GM13977 (cell line): ENCODE results near the gene DPM1.

Experiments
- DNase-seq: peaks from one replicate; pipeline ENCODE4 v3.0.0; 2012; ENCODE audit warnings: low spot score
- CTCF ChIP-seq: IDR thresholded peaks from 2 replicates; pipeline ENCODE4 v1.5.1; 2012; ENCODE audit warnings: mild to moderate bottlenecking, control low read depth; ENCODE audit not compliant: insufficient read depth; ENCODE audit errors: extremely low read depth, missing control alignments
- in situ Hi-C: fragments of 300-500 bp; cut with MboI; formaldehyde crosslinking; loops from one replicate; pipeline ENCODE4 v1.12.0; 2022; ENCODE audit warnings: low sequenced_read_pairs, low pct_unique_long_range_greater_than_20kb, mixed read lengths, inconsistent platforms; ENCODE audit not compliant: unreplicated experiment

The DPM1 gene

DNA sequence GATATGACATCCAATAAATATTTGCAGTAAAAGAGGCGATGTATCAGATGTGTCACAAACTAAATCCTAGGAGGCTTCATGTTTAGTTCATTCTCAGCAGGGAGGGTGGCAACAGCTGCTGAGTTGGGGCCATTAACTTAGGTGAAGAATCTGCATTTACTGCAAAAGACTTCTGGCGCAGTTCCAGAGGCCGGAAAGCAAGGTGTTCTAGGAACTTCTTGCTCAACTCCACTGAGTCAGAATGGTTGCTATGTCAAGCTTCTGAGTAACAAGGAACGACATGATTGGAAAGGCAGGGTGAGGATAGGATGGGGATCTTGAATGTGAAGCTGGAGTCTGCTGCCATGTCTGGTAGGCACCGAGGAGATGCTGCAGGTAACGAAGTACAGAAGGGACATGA is 38.8 kb downstream of the DPM1 start:
- DNase-seq: no peak
- in situ Hi-C loops: no loop called here
- TF ChIP-seq CTCF: no peak

DNA sequence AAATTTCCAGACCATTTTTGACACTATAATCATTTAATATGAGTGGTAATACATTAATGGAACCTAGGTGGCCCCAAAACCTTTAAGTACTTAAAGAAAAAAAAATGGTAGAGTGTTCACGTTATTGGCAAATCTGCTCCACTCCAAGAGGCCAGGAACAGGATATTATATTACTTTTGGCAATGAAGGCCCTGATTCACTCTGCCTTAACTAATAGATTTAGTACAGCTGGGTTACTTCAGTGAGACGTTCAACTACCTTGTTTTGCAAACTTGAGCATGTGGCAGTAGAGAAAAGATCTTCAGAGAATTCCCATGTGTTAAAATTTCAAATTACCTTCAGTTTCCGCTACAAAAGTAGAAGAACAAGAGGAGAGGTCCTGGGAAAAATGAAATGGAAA is 39.9 kb downstream of the DPM1 start:
- DNase-seq: no peak
- in situ Hi-C loops: no loop called here
- no peak for TF ChIP-seq CTCF

DNA sequence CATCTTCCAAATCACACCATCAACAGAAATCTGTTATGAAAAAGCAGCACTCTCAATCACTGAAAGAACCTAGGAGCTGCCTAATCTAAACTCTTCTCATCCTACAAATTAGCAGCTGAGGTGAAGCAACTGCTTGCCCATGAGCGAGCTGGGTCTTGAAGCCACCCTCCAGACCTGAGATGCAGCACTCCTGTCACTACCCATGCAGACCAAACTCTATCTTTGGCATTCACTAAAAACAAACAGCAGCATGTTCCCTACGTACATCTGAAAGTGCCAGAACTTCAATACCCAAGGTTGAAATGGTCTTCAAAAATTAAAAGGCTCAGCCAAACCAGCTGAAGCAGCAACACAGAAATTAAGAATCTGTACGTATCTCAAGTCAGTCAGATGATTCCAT is 41.4 kb downstream of the DPM1 start:
- TF ChIP-seq CTCF: no peak
- no peak for DNase-seq
- in situ Hi-C loops: no loop called here

DNA sequence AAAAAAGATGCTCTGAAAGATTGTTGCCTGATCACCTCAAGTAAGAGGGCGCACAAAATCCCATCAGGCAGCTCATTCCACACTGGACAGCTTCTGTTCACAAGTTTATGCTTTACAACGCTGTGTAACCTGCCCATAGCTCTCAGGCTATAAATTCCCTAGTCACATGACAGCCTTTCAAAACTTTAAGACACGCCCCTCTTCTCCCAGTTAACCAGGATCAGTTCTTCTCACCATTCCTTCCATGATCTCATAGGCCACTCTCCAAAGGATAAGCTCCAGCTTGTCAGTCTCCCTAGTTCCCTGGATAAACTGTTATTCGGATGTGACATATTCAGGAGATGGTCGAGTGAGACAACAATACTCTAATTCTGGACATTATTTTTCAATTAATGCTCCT is 42.1 kb downstream of the DPM1 start:
- in situ Hi-C loops: no loop called here
- no peak for DNase-seq
- no peak for TF ChIP-seq CTCF

DNA sequence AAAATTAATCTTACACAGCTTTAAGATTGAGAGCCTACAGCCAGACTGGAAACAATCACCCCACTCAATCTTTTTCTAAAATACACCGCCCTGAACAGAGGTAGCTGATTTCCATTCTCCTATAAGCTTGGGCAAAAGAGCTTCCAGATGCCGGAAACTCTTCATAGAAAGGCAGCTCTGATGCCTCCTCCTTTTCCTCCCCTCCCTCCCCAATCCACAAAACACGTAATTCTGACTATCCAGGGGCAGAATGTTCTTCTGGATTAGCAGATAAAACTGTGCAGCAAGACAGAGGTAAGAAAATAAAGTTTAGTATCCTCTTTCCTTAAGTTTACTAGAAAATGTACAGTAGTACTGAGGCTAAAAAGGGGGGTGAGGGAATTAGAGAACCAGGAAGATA is 42.9 kb downstream of the DPM1 start:
- no peak for TF ChIP-seq CTCF
- in situ Hi-C loops: no loop called here
- no peak for DNase-seq

GRCh38 chr20:50913690-50914375 is 44.5 kb downstream of the DPM1 start:
- TF ChIP-seq CTCF: no peak
- in situ Hi-C loops: no loop called here
- DNase-seq: no peak
